Esophagus squamous epithelium (tissue), 4 donors: Measurements from ENCODE around the gene APP.

ENCODE experiments used
- POLR2A ChIP-seq, 4 donors: fragments of 450-650 bp; IDR thresholded peaks; one replicate each; pipeline ENCODE4 v1.6.1; 2017; ENCODE audit warnings: antibody characterized with exemption in 4 of 4, mild to moderate bottlenecking in 4 of 4, moderate library complexity in 3 of 4
- TF ChIP-seq, protein P1 (sequence below), 6 experiments: fragments of 450-650 bp in 4 of 6; fragments of 200-600 bp in 2 of 6; sonication (generic) in 2 of 6; IDR thresholded peaks; one replicate each; pipeline ENCODE4 v1.5.1; 2016 to 2019; ENCODE audit warnings: antibody characterized with exemption in 6 of 6, mild to moderate bottlenecking in 4 of 6, moderate library complexity in 4 of 6

DNA sequence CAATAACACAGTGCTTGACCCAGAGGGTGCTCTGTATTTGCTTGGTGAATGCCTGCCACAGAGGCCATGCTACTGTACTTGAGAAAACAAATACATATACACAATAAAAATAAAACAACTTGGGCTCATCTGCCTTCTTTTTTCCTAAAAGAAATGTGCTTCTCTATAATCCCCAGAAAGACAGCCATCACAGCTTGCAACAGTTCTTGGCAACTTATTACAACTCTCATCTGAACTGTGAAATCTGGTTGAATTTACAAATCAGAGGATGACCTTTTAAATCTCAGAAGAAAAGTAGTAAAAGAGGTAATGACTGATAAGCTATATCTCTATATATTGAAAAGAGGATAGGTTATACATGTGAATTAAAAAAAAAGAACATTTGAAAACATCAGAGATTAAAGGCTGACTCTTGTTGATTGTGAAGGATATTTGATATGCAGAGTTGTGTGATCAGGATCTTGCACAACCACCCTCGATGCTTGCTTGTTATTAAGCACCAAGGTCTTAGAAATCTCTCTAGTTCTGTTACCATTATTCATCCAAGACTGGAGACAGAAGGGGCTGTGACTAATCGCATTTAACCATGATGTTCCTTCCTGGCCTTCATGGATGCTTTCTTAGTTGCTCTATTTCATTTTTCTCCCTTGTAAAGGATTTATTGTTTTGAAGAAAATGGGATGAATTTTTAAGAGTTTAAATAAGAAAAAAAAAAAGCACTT, 213.4 kb downstream of the APP start:
- TF ChIP-seq, protein P1, sequence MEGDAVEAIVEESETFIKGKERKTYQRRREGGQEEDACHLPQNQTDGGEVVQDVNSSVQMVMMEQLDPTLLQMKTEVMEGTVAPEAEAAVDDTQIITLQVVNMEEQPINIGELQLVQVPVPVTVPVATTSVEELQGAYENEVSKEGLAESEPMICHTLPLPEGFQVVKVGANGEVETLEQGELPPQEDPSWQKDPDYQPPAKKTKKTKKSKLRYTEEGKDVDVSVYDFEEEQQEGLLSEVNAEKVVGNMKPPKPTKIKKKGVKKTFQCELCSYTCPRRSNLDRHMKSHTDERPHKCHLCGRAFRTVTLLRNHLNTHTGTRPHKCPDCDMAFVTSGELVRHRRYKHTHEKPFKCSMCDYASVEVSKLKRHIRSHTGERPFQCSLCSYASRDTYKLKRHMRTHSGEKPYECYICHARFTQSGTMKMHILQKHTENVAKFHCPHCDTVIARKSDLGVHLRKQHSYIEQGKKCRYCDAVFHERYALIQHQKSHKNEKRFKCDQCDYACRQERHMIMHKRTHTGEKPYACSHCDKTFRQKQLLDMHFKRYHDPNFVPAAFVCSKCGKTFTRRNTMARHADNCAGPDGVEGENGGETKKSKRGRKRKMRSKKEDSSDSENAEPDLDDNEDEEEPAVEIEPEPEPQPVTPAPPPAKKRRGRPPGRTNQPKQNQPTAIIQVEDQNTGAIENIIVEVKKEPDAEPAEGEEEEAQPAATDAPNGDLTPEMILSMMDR (IDR thresholded peaks at IDR 0.05): no peak
- TF ChIP-seq POLR2A (IDR thresholded peaks at IDR 0.05): no peak
